ENCODE measurements around the gene HDAC2. TPM values are rescaled to one million over a fixed set of nuclear protein-coding genes. Genes with fewer than 3 reads are reported as not detected.
"Not testable (repeated sequence)": the region's sequence is repeated elsewhere in the genome, so short reads cannot be mapped to it uniquely, and the experiment has no call there.

The HDAC2 gene
- polyA plus RNA-seq, 6 donors from 2014 or later: 68.7 to 105 (median 92.3) TPM

DNA sequence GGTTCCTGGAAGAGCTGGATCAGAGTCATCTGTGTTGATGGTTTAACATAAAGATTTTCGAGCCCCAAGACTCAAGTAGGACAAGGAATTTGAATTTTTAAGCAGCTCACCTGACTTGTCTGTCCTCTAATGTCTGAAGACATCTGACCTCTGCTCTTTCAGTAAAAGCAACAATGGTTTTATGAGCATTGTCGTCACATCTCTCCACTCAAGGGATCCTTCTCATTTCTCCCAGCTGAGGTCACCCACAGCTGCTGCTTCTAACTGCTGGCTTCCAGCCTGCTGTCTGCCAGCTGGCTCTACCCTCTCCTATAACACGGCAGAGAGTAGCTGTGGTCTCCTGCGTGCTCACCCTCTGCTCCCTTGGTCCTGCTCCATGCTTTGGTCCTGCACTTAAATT lies 24.7 kb upstream of the HDAC2 start:
- Mint-ChIP-seq H3K9me3 (peaks cover 0 to 19% (median 0%) of the 10 kb centered on the region in 7 donors), H3K4me3 (no peak overlapping the region), H3K27ac (no peak overlapping the region)

DNA sequence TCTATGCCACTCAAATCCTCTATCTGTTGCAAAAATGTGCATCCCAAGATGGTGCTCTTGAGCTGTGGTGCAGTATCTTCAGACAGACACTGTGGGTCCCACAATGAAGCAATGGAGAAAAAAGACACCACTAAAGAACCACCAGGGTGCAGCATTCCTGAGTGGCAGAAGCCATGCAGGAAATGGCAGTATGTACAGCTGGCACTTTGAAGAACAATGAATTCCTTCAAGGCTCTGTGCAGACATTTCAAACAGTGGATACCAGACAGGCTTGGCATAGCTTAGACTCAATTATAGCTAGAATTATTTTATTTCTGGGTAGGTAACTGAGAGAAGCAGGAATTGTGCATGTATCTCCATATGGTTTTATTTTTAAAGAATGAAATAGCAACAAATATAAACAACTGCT lies 24.0 kb upstream of the HDAC2 start:
- ATAC-seq (ENCODE audit: low read depth in 2 of 2): peak; percentile 32 to 49
- Mint-ChIP-seq H3K27ac (peak overlapping the region in 1 of 6 donors; percentile 39), H3K27me3 (peaks cover 4 to 21% (median 11%) of the 10 kb centered on the region in 3 donors), H3K4me3 (no peak overlapping the region), H3K4me1 (no peaks in the 10 kb centered on the region), H3K36me3 (peaks cover 0 to 6% of the 10 kb centered on the region in 2 donors), H3K9me3 (peaks cover 0 to 18% (median 0%) of the 10 kb centered on the region in 7 donors)
- no peak for DNase-seq

More for the DNA sequence above, 24.7 kb upstream of the HDAC2 start:
- no peak for ATAC-seq (ENCODE audit: low read depth in 2 of 2)
- no peaks in the 10 kb centered on the region for H3K4me1 Mint-ChIP-seq
- DNase-seq: no peak
- H3K36me3 Mint-ChIP-seq: peaks cover 0 to 6% of the 10 kb centered on the region in 2 donors
- peaks cover 4 to 18% (median 10%) of the 10 kb centered on the region in 3 donors for H3K27me3 Mint-ChIP-seq

GRCh38 chr6:113989675-113990074 lies 18.7 kb upstream of the HDAC2 start:
- H3K27me3 Mint-ChIP-seq: peaks cover 10 to 20% (median 18%) of the 10 kb centered on the region in 3 donors

DNA sequence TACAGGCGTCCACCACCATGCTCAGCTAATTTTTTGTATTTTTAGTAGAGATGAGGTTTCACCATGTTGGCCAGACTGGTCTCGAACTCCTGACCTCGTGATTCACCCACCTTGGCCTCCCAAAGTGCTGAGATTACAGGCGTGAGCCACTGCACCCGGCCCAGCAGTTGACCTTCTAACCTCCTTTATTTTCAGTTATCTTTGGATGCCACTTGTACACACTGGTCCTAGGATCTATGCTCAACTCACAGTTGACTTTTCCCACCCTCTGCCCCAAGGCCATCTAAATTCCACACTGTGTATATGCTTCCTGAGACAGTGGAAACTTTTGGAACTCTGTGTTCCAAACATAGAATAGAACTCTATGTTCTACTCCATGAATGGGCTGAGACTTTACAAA lies 11.7 kb upstream of the HDAC2 start:
- H3K27me3 Mint-ChIP-seq; H3K36me3 Mint-ChIP-seq; DNase-seq; H3K9me3 Mint-ChIP-seq; H3K4me3 Mint-ChIP-seq; H3K27ac Mint-ChIP-seq; ATAC-seq (ENCODE audit: low read depth in 2 of 2): not testable (repeated sequence)
- H3K4me1 Mint-ChIP-seq: peaks cover 10 to 24% (median 16%) of the 10 kb centered on the region in 3 donors

More at GRCh38 chr6:113989675-113990074, 18.7 kb upstream of the HDAC2 start:
- Mint-ChIP-seq H3K9me3 (peaks cover 0 to 17% (median 4%) of the 10 kb centered on the region in 7 donors), H3K4me1 (peaks cover 0 to 2% (median 0%) of the 10 kb centered on the region in 3 donors), H3K27ac (no peak overlapping the region), H3K36me3 (peaks cover 0 to 6% of the 10 kb centered on the region in 2 donors), H3K4me3 (no peak overlapping the region)
- DNase-seq (no peak), ATAC-seq (ENCODE audit: low read depth in 2 of 2) (no peak)

DNA sequence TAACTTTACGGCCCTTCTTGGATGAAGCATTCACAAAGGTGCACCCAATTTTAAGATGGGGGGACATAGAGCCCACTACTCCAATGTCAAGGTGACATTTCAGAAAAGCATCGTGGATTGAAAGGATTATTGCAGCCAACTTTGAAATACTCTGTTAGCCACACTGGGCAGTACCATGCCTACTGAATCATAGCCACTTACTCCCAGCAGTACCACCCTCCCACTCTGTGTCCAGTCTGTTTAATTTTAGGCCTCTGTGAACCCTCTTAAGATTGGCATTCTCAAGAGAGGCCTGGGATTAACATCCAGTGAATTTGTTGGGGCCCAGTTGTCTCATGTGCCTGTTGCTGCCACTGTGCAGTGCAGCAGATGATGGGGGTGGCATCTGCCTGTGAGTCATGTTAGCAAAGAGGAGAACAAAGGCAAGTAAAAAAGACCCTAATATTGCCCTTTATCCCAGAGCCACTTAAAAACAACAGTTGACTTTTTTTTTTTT lies 11.2 kb upstream of the HDAC2 start:
- no peak overlapping the region for H3K27ac Mint-ChIP-seq
- H3K36me3 Mint-ChIP-seq: no peaks in the 10 kb centered on the region
- no peaks in the 10 kb centered on the region for H3K27me3 Mint-ChIP-seq
- ATAC-seq (ENCODE audit: low read depth in 2 of 2): no peak
- H3K9me3 Mint-ChIP-seq: peaks cover 0 to 3% (median 0%) of the 10 kb centered on the region in 7 donors
- no peak for DNase-seq
- H3K4me3 Mint-ChIP-seq: no peak overlapping the region
- peaks cover 10 to 24% (median 16%) of the 10 kb centered on the region in 3 donors for H3K4me1 Mint-ChIP-seq

DNA sequence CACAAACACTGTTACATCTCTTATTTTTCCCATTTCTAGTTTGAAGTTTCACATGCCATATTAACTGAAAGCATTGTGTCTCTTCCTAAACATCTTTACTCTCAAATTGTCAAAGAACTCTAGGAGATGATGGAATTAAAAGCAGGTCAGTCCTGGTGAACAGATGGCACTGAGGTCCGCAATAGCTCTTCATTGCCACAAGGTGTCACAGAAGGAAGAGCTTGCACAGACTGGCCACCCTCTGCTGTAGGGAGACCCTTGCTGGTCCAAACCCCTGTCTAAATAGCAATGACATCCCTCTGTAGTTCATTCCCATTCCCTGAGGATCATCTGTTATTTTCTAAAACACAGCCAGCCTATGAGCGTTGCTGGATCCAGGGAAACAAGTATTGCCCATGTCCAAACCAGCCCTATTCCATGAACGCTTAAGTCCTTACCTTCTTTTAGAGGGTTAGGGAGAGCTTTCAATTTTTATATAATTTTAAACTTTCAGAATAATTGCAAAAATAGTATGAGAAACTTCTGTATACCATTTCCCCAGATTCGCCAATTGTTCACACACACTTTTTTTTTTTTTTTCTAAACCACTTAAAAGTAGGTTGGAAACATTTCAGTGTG lies 10.1 kb upstream of the HDAC2 start:
- ATAC-seq (ENCODE audit: low read depth in 2 of 2) (peak in 1 of 2 donors; percentile 35), DNase-seq (no peak)
- no peak overlapping the region for H3K27ac Mint-ChIP-seq
- no peaks in the 10 kb centered on the region for H3K36me3 Mint-ChIP-seq
- no peak overlapping the region for H3K4me3 Mint-ChIP-seq
- H3K27me3 Mint-ChIP-seq: no peaks in the 10 kb centered on the region
- H3K9me3 Mint-ChIP-seq: no peaks in the 10 kb centered on the region
- H3K4me1 Mint-ChIP-seq: peaks cover 10 to 24% (median 14%) of the 10 kb centered on the region in 3 donors

DNA sequence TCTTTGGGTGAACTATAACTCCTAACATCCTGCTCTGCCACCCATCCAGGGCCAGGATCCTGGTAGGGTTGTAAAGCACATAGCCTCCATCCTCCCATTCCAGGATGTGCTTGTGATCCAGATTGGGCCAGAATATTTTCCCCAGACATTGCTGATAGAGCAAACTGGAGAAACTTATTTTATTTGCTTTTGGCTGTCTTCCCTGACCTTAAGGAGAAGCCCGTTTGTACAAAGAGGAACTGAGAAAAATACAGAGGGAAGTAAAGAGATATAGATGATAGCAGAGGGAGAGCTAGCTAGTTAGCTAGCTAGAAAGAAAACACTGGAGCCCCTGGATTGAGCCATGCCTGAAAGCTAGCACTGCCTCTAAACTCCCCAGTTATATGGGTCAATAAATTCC lies 9.0 kb upstream of the HDAC2 start:
- ATAC-seq (ENCODE audit: low read depth in 2 of 2) (peak; percentile 85 to 93), DNase-seq (peak; percentile 23)
- Mint-ChIP-seq H3K9me3 (no peaks in the 10 kb centered on the region), H3K4me3 (peak overlapping the region in 3 of 8 donors; percentile 1 to 42 (median 22)), H3K27me3 (no peaks in the 10 kb centered on the region), H3K4me1 (peaks cover 10 to 24% (median 14%) of the 10 kb centered on the region in 3 donors), H3K27ac (peak overlapping the region in 2 of 6 donors; percentile 24), H3K36me3 (no peaks in the 10 kb centered on the region)

DNA sequence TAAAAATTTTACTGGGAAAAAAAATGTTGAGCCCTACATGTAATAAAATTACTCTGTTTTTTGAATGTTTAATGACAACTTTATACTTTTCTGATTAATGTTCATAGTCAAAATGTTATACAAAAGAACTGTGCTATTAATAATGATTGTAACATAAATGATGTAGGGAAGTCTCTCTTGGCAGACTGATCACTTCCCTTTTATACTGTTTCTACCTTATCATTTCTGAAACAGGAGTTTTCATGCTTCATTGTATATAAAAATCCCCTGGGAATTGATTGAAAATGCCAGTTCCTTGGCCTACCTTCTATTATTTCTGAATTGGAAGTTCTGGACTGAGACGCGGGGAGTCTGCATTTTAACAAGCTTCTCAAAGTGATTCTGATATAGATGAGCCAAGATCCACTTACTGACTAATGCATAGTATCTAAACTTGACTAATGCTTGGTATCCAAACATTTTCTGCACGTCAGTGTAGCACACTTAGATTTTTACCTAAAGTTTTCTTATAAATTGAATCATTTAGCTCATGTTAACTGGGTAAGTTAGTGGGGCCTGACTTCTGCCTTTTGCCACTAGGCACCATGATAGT lies 7.2 kb upstream of the HDAC2 start:
- H3K4me3 Mint-ChIP-seq: peak overlapping the region in 1 of 8 donors; percentile 0

DNA sequence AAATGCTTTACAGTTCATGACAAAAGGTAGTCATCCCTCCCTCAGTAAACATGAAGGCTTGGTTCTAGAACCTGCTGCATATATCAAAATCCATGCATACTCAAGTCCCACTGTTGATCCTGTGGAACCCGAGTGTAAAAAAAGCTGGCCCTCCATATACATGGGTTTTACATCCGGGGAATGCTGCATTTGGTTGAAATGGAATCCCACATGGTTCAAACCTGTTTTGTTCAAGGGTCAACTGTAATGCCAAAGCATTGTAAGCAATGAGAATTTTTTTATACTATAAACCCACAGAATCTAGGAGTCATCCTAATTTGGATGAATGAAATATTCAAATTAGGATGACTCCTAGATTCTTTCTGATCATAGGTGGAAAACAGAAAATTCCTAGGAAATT lies 5.9 kb upstream of the HDAC2 start:
- Mint-ChIP-seq H3K4me1 (peaks cover 10 to 24% (median 21%) of the 10 kb centered on the region in 3 donors), H3K27ac (no peak overlapping the region), H3K27me3 (no peaks in the 10 kb centered on the region), H3K36me3 (no peaks in the 10 kb centered on the region), H3K9me3 (no peaks in the 10 kb centered on the region), H3K4me3 (no peak overlapping the region)
- ATAC-seq (ENCODE audit: low read depth in 2 of 2) (no peak), DNase-seq (no peak)

More for the DNA sequence above, 7.2 kb upstream of the HDAC2 start:
- Mint-ChIP-seq H3K4me1 (peaks cover 10 to 24% (median 14%) of the 10 kb centered on the region in 3 donors), H3K36me3 (no peaks in the 10 kb centered on the region), H3K27ac (no peak overlapping the region), H3K27me3 (no peaks in the 10 kb centered on the region), H3K9me3 (no peaks in the 10 kb centered on the region)
- DNase-seq: peak; percentile 21
- peak; percentile 44 to 65 for ATAC-seq (ENCODE audit: low read depth in 2 of 2)

- H3K36me3 Mint-ChIP-seq: no peaks in the 10 kb centered on the region
- no peak for DNase-seq
- H3K4me1 Mint-ChIP-seq: peaks cover 22 to 42% (median 34%) of the 10 kb centered on the region in 3 donors
- H3K4me3 Mint-ChIP-seq: peak overlapping the region; percentile 91 to 99 (median 98)
- ATAC-seq (ENCODE audit: low read depth in 2 of 2): no peak
- no peaks in the 10 kb centered on the region for H3K9me3 Mint-ChIP-seq
- peak overlapping the region in 1 of 6 donors; percentile 92 for H3K27ac Mint-ChIP-seq
- H3K27me3 Mint-ChIP-seq: no peaks in the 10 kb centered on the region
Measured at GRCh38 chr6:113971741-113972140, 793 bp upstream of the HDAC2 start.

DNA sequence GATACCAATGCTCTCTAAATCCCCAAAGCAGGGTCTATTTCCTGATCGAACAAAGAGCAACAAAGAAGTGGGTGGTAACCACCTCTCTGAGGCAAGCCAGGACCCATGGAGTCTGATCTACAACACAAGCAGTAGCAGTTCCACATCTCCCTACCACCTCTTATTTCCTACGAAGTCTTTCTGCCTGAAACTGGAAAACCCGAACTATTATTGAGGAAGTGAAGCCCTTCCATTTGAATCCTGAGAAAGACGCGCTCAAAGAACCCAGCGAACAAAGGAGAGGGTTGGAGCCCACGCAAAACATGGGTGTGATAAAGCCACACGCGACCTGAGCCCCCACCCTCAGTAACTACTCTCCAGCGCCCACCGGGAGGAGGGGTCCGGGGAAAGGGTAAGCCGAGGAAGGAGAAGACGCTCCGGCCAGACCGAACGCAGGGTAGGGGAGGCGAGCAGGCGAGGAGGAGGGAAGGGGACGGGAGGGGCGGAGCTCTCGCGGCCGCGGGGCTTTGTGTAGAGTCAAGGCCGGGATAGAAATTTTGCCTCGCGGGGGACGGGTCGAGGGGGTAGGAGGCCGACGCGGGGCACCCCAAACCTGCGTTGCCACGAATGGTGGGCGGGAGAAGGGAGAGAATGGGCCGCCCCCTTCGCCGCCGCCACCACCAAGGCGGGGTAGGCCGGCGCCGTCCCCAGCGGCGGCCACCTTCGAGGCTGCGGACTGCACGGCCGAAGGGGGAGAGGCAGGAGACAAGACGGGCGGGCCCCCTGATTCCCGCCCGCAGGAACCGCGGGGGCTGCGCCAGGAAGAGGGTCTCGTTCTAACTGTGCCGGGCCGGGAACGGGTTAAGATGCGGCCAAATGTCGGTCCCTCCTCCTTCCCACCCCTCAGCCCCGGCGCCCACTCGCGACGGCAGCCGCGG lies 802 bp downstream of the HDAC2 start:
- Mint-ChIP-seq H3K36me3 (no peaks in the 10 kb centered on the region), H3K4me3 (peak overlapping the region; percentile 91 to 99 (median 98)), H3K27ac (peak overlapping the region; percentile 75 to 99 (median 96)), H3K4me1 (peaks cover 27 to 48% (median 47%) of the 10 kb centered on the region in 3 donors), H3K9me3 (no peaks in the 10 kb centered on the region), H3K27me3 (no peaks in the 10 kb centered on the region)
- peak; percentile 58 for DNase-seq
- peak; percentile 43 for ATAC-seq (ENCODE audit: low read depth in 2 of 2)

DNA sequence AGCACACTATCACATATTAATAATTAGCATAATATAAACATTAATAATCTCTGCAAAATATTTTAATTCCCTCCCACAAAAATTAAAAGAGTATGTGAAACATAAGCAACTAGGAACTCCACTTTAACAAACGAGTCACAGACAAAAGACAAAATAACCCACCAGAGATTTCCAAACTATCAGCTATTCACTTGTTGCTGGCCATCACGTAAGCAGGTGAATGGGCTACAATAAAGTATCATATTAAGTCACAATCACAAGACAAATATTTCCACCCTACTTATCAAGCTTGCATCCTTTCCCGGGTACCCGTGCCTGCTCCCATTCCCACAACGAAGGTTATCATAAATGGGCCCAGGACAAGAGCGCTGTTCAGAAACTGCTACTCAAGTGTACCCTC lies 2.5 kb downstream of the HDAC2 start:
- no peak for ATAC-seq (ENCODE audit: low read depth in 2 of 2)

DNA sequence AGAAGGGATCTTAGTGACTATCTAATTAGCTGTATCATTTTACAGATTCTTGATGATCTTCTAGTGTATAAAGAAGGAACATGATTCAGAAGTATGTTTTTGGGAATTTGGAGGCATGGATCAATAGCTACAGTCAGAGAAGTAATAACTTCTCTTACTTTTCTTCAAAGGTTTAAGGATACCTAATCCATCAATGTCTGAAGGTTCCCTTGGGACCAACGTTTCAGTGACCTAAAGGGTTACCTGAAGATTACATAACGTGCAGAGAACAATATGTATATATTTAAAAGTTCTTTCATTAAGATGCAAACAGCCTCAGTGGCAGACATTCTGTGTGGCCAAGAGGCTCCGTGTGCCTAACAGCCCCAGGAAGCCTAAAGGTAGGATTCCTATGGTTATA lies 3.2 kb downstream of the HDAC2 start:
- DNase-seq: no peak
- peak overlapping the region in 1 of 8 donors; percentile 97 for H3K4me3 Mint-ChIP-seq
- no peaks in the 10 kb centered on the region for H3K27me3 Mint-ChIP-seq
- no peaks in the 10 kb centered on the region for H3K36me3 Mint-ChIP-seq
- H3K9me3 Mint-ChIP-seq: no peaks in the 10 kb centered on the region
- peak overlapping the region in 1 of 6 donors; percentile 59 for H3K27ac Mint-ChIP-seq
- ATAC-seq (ENCODE audit: low read depth in 2 of 2): no peak
- peaks cover 38 to 63% (median 59%) of the 10 kb centered on the region in 3 donors for H3K4me1 Mint-ChIP-seq

More for the DNA sequence above, 2.5 kb downstream of the HDAC2 start:
- Mint-ChIP-seq H3K4me3 (peak overlapping the region in 7 of 8 donors; percentile 27 to 99 (median 69)), H3K9me3 (no peaks in the 10 kb centered on the region), H3K4me1 (peaks cover 38 to 59% (median 59%) of the 10 kb centered on the region in 3 donors), H3K27me3 (no peaks in the 10 kb centered on the region), H3K27ac (peak overlapping the region in 1 of 6 donors; percentile 18), H3K36me3 (no peaks in the 10 kb centered on the region)
- no peak for DNase-seq
